HL-60 (cell line): ENCODE results near the gene ROBO1.

Experiments
- DNase-seq, 2 experiments: peaks; one replicate each; pipeline ENCODE4 v3.0.0-alpha.2; 2010 to 2020; ENCODE audit warnings: low read depth in 1 of 2, low spot score in 1 of 2
- H3K27ac ChIP-seq: fragments of 250-450 bp; sonication (Bioruptor Pico); replicated peaks from 2 replicates; pipeline ENCODE4 v1.5.1; 2020; ENCODE audit warnings: mild to moderate bottlenecking, moderate library complexity
- H3K27me3 ChIP-seq: fragments of 250-450 bp; sonication (Bioruptor Pico); 2 replicates; pipeline ENCODE4 v1.5.1; 2021; ENCODE audit warnings: mild to moderate bottlenecking, moderate library complexity; ENCODE audit not compliant: insufficient read depth, poor library complexity, severe bottlenecking
- H3K4me3 ChIP-seq: replicated peaks from 2 replicates; pipeline ENCODE4 v1.5.1; 2011; ENCODE audit warnings: mild to moderate bottlenecking, control low read depth, low read length; ENCODE audit not compliant: insufficient read depth
- CTCF ChIP-seq: IDR thresholded peaks from one replicate; pipeline ENCODE4 v1.5.1; 2011; ENCODE audit warnings: low read length, control low read depth, inconsistent platforms; ENCODE audit not compliant: insufficient read depth
- GABPA ChIP-seq: IDR thresholded peaks from 2 replicates; pipeline ENCODE4 v1.6.1; 2012; ENCODE audit warnings: low read depth
- POLR2AphosphoS5 ChIP-seq: IDR thresholded peaks from 2 replicates; pipeline ENCODE4 v1.6.1; 2012; ENCODE audit warnings: low read depth
- REST ChIP-seq: IDR thresholded peaks from 2 replicates; pipeline ENCODE4 v1.6.1; 2012; ENCODE audit warnings: low read depth; ENCODE audit not compliant: insufficient replicate concordance
- SPI1 ChIP-seq: IDR thresholded peaks from 2 replicates; pipeline ENCODE4 v1.6.1; 2012; ENCODE audit warnings: low read depth, mild to moderate bottlenecking, borderline replicate concordance

Gene ROBO1

GRCh38 chr3:79551321-79551892 lies 216.4 kb downstream of the ROBO1 start:
- no peak for DNase-seq
- TF ChIP-seq REST (no peak), CTCF (no peak), SPI1 (no peak), GABPA (no peak), POLR2AphosphoS5 (no peak)

GRCh38 chr3:79543218-79543982 lies 224.4 kb downstream of the ROBO1 start:
- Histone ChIP-seq H3K27ac (no peak overlapping the region), H3K4me3 (no peak overlapping the region), H3K27me3 (no peaks in the 10 kb centered on the region)
- DNase-seq: no peak
- TF ChIP-seq GABPA: no peak
- no peak for TF ChIP-seq POLR2AphosphoS5
- no peak for TF ChIP-seq REST
- TF ChIP-seq SPI1: no peak
- TF ChIP-seq CTCF: no peak

More at GRCh38 chr3:79551321-79551892, 216.4 kb downstream of the ROBO1 start:
- Histone ChIP-seq H3K27ac (no peak overlapping the region), H3K27me3 (no peaks in the 10 kb centered on the region), H3K4me3 (no peak overlapping the region)

GRCh38 chr3:79534727-79535126 lies 233.1 kb downstream of the ROBO1 start:
- Histone ChIP-seq H3K27ac (no peak overlapping the region), H3K4me3 (no peak overlapping the region), H3K27me3 (no peaks in the 10 kb centered on the region)
- no peak for TF ChIP-seq CTCF
- DNase-seq: no peak
